HG02798 (cell line): ENCODE results near the gene ANAPC2.

Experiments
- ATAC-seq: cut with Tn5 transposase; IDR thresholded peaks from one replicate; pipeline ENCODE4 v1.9.1; 2021; ENCODE audit warnings: mild to moderate bottlenecking; ENCODE audit not compliant: unreplicated experiment, poor library complexity

ANAPC2 gene

GRCh38 chr9:137178201-137178938 lies 10.0 kb downstream of the ANAPC2 start:
- no peak for ATAC-seq

GRCh38 chr9:137176302-137177182 lies 11.8 kb downstream of the ANAPC2 start:
- ATAC-seq, result no peak

- ATAC-seq, result no peak
Measured at GRCh38 chr9:137175345-137175961, 12.9 kb downstream of the ANAPC2 start.

DNA sequence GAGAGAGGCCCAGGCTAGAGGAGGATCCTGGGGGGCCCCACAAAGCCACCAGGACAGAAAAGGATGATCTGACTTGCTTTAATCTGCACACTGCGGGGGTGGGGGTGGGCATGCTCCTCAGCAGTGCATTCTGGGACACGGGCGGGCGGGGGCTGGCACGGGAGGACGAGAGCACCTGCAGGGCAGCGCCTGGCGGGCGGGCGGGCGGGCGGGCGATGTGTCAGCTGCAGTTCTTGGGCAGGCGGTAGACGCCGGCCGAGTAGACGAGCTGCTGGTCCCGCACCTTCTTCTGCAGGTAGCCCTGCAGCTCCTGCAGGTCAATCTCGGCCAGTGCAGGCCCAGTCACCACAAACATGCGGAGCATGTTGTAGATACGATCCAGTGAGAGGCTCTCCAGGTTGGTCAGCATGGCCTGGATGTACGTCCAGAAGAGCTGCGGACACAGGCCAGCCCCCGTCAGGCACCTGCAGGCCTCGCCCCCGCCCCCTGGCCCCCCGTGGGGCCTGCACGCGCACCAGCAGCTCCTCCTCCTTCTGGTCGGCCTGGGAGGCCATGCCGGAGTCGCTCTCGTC lies 13.6 kb downstream of the ANAPC2 start:
- ATAC-seq, result no peak

DNA sequence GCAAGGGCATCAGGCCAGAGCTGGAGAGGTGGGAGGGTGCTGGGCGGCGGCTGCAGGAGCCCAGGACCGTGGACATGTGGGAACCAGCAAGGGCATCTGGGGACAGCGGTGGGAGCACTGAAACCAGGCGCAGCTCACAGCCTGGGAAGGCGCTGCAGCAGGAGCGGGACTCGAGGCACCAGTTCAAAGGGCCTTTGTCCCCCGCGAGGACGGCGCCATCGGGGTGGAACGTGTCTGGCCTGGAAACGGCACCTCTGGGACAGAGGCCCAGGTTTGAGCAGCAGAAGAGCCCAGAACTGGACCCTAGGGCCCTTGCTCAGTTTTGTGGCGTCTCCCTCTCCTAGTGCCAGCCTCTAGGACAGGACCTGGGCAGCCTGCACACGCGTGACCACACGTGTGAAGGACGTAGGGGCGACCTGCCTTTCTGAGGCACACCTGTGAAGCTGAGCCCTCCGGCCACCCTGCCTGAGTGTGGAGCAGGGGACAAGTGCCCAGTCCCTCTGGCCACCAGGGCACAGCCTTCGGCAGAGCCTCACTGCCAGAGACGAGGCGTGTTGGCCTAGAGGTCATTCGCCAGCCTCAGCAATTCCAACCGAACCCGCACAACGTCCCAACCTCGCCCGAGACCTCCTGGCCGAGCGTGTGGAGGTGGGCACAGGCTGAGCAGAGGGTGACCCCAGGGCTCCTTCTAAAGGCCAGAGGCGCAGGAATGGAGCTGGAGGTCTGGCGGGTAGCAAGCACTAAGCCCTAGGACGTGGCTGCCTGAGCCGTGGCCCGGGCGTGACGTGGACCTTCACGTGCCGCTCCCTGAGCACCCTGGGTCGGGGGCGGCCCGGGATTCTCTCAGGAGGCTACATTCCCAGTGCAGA lies 14.3 kb downstream of the ANAPC2 start:
- no peak for ATAC-seq

GRCh38 chr9:137172901-137173795 lies 15.2 kb downstream of the ANAPC2 start:
- no peak for ATAC-seq

DNA sequence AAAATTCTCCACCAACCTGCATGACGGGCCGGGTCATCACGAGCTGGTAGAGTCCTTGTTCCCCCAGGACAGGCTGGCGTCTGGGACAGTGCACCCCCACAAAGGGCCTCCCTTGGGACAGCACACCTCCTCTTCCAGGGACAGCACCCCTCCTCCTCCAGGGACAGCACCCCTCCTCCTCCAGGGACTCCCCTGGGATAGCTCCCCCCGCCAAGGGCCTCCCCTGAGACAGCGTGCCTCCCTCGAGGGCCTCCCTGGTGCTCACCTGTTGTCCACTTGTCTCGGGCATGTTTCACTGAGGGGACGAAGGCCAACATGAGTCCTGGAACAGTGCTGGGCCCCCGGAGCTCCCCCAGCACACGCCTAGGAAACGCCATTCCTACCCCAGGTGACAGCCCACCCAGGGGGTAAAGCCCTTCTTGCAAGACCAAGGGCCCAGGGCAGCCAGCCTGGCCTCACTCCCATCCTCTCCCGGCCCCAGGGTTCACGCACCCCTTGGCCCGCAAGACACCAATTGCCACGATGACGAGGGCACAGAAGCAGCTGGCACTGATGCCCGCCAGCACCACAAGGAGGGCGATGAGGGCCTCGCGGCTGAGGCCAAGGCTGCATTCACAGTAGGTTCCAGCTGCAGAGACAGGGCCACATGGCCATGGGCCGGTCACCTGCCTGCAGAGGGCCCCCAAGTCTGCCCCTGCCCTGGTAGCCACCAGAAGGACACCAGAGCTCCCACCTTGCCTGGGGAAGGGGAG lies 17.0 kb downstream of the ANAPC2 start:
- ATAC-seq, result no peak

- ATAC-seq, result no peak
Measured at GRCh38 chr9:137170486-137171148, 17.7 kb downstream of the ANAPC2 start.

- no peak for ATAC-seq
Measured at GRCh38 chr9:137169896-137170358, 18.4 kb downstream of the ANAPC2 start, which contains the start of gene LRRC26. Gene LRRC26, minus strand, starts transcription at chr9:137170051. Its CDS starts 108 bp downstream, at chr9:137169943.

DNA sequence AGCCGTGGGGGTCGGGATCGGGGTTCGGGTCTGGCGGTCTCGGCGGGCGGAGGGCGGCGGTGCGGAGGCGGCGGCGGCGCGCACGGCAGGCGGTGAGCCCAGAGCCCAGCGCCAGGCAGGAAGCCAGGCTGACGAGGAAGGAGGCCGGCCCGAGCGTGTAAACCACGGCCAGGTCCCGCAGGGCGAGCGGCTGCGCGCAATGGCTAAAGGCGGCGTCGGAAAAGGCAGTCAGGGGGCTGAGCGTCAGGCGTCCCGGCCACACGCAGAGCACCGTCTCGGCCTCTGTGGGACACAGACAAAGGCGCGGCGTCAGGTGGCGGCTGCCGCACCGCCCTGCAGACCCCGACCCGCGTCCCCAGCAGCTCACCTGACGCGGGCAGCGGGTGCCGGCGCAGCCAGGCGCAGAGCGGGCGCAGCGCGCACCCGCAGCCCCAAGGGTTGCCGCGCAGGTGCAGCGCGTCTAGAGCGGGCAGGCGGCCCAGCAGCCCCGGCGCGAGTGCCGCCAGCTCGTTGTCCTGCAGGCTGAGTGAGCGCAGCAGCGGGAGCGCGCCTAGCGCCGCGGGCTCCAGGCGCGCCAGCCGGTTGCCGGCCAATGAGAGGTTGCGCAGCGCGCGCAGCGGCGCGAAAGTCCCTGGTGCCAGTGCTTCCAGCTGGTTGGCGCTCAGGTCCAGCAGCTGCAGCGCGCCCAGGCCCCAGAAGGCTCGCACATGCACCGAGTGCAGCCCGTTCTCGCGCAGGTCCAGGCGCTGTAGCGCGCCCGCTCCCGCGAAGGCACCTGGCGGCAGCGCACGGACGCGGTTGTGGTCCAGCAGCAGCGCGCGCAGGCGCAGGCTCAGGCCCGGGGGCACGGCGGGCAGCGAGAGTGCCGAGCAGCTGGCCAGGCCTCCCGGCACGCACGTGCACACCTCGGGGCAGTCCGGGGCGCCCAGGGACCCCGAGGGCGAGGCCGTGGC lies 19.2 kb downstream of the ANAPC2 start:
- ATAC-seq, result no peak

DNA sequence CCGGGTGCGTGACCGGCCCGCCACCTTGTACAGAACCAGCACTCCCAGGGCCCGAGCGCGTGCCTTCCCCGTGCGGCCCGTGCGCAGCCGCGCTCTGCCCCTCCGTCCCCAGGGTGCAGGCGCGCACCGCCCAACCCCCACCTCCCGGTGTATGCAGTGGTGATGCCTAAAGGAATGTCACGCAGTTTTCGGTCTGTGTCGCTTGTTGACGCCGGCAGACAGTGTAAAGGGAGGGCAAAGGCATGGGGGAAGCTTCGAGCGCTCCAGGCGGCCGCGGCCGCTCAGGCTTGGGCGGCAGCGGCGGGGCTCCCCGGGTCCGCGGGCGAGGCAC lies 19.8 kb downstream of the ANAPC2 start:
- no peak for ATAC-seq

GRCh38 chr9:137167747-137168572 lies 20.4 kb downstream of the ANAPC2 start:
- ATAC-seq, result no peak

DNA sequence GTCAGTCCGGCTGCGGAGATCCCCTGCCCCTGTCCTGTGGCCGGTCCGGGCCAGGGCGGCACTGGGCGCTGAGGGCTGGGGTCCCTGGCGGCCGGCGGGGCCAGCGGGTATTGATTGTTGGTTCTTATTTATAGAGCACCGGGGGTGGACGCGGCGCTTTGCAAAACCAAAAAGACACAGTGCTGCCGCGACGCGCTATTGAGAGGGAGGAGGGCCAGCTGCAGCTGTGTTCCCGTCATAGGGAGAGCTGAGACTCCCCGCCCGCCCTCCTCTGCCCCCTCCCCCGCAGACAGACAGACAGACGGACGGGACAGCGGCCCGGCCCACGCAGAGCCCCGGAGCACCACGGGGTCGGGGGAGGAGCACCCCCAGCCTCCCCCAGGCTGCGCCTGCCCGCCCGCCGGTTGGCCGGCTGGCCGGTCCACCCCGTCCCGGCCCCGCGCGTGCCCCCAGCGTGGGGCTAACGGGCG lies 21.0 kb downstream of the ANAPC2 start:
- ATAC-seq, result no peak

GRCh38 chr9:137166380-137167229 lies 21.8 kb downstream of the ANAPC2 start:
- no peak for ATAC-seq
